CD4-positive, alpha-beta memory T cell (primary cell): ENCODE results near the gene ARHGDIB. TPM values are rescaled to one million over a fixed set of nuclear protein-coding genes. Genes with fewer than 3 reads are reported as not detected.
A peak's percentile ranks its signal among the peaks of the same experiment; 100 is the strongest.

Source experiments
- CTCF ChIA-PET: fragments of 350-600 bp; sonication (Branson Sonifier 250); formaldehyde crosslinking; loops from one replicate; lab custom pipeline; 2021; ENCODE audit warnings: inconsistent platforms; ENCODE audit not compliant: partially characterized antibody; lab: Charles Lee
- POLR2A ChIA-PET: fragments of 350-600 bp; sonication (Branson Sonifier 250); formaldehyde crosslinking; loops from one replicate; lab custom pipeline; 2021; ENCODE audit not compliant: partially characterized antibody; lab: Charles Lee
- DNase-seq, 5 donors: peaks; one replicate each; pipeline versions ENCODE4 v3.0.0 to v3.0.0-alpha.2; 2020 to 2022; ENCODE audit warnings: mixed read lengths in 1 of 5
- H3K27ac ChIP-seq: one replicate; pipeline ENCODE4 v1.7.0; 2013; ENCODE audit warnings: low read depth, low read length
- H3K27me3 ChIP-seq: 2 replicates; pipeline ENCODE4 v1.7.0; 2013; ENCODE audit warnings: mild to moderate bottlenecking, low read length, moderate library complexity; ENCODE audit not compliant: insufficient read depth
- H3K36me3 ChIP-seq: 2 replicates; pipeline ENCODE4 v1.7.0; 2013; ENCODE audit warnings: mild to moderate bottlenecking, low read length, moderate library complexity; ENCODE audit not compliant: insufficient read depth
- H3K4me1 ChIP-seq: 2 replicates; pipeline ENCODE4 v1.7.0; 2013; ENCODE audit warnings: mild to moderate bottlenecking, low read length, moderate library complexity; ENCODE audit not compliant: insufficient read depth
- H3K4me3 ChIP-seq, 2 donors: one replicate each; pipeline ENCODE4 v1.7.0; 2013; ENCODE audit warnings: low read length in 2 of 2, mild to moderate bottlenecking in 1 of 2
- H3K9me3 ChIP-seq, 2 donors: one replicate each; pipeline ENCODE4 v1.7.0; 2013; ENCODE audit warnings: low read length in 2 of 2, control low read depth in 1 of 2; ENCODE audit not compliant: control insufficient read depth in 1 of 2
- H3K27ac Mint-ChIP-seq, 7 donors: one replicate each; pipeline ENCODE4 v1.8.0; 2020 to 2021; ENCODE audit warnings: mixed read lengths in 7 of 7, mild to moderate bottlenecking in 6 of 7, inconsistent platforms in 3 of 7, moderate library complexity in 3 of 7
- H3K27me3 Mint-ChIP-seq, 2 donors: one replicate each; pipeline ENCODE4 v1.8.0; 2020 to 2021; ENCODE audit warnings: mixed read lengths in 2 of 2
- H3K36me3 Mint-ChIP-seq, 2 donors: one replicate each; pipeline ENCODE4 v1.8.0; 2020 to 2021; ENCODE audit warnings: mixed read lengths in 2 of 2, inconsistent platforms in 1 of 2, mild to moderate bottlenecking in 1 of 2
- H3K4me1 Mint-ChIP-seq, 4 donors: one replicate each; pipeline ENCODE4 v1.8.0; 2020 to 2021; ENCODE audit warnings: mixed read lengths in 4 of 4, mild to moderate bottlenecking in 1 of 4
- H3K4me3 Mint-ChIP-seq, 8 donors: one replicate each; pipeline ENCODE4 v1.8.0; 2020 to 2021; ENCODE audit warnings: mixed read lengths in 8 of 8, mild to moderate bottlenecking in 7 of 8, moderate library complexity in 6 of 8, inconsistent platforms in 3 of 8
- H3K9me3 Mint-ChIP-seq, 8 donors: one replicate each; pipeline ENCODE4 v1.8.0; 2020 to 2021; ENCODE audit warnings: mixed read lengths in 8 of 8, mild to moderate bottlenecking in 5 of 8, inconsistent platforms in 3 of 8, moderate library complexity in 1 of 8
- intact Hi-C: fragments of 100-400 bp; cut with micrococcal nuclease; formaldehyde crosslinking; loops from one replicate; pipeline ENCODE4 v1.15.1; 2023
- polyA plus RNA-seq, 2 donors: library from polyadenylated mRNA; unstranded; fragments of 300-500 nt; fragmentation: Illumina TruSeq; gene quantifications; one replicate each; pipeline ENCODE4 v1.2.3, GENCODE V29; 2021
- total RNA-seq, 2 experiments: library from RNA; stranded (reverse); gene quantifications; one replicate each; pipeline ENCODE4 v1.2.3, GENCODE V29; 2021

ARHGDIB gene
- total and polyA plus RNA-seq, 4 experiments from 2014 or later, result 717 to 4,406 (median 1,865) TPM

DNA sequence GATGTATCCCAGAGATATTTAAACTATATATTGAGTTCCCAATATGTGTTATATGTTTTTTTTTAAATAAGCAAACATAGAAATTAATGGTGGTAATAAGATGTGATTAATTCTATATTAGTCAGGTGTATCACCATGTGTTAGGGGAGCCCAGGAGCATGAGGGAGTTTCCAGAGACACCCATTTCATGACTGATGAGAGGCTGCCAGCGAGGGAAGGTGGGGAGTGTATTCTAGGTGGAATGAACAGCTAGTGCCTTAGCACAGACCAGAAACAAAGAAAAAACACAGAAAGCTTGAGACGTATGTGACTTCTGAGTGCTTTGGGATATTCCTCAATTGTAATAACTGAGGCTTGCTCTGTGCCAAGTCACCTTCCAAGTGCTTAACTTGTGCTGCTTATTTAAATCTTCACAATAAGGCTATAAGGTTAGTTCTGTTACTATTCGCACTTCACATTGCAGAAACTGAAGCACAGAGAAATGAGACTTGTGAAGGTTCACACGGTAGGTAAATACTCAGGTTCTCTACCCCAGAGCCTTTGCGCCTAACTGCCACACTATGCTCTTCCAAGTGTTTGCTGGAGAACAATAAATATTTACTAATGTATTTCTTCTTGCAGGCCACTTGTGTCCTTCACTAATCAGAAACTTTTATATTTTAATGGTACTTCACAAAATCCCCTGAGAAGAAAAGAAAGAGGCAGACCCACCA lies 57.9 kb downstream of the ARHGDIB start:
- peaks cover 6% of the 10 kb centered on the region for H3K4me1 ChIP-seq
- peaks cover 12 to 19% (median 13%) of the 10 kb centered on the region in 4 donors for H3K4me1 Mint-ChIP-seq
- H3K9me3 ChIP-seq, result no peaks in the 10 kb centered on the region
- H3K4me3 Mint-ChIP-seq, result no peak overlapping the region
- H3K4me3 ChIP-seq, result no peak overlapping the region
- no peak overlapping the region for H3K27ac ChIP-seq
- intact Hi-C loops, result no loop called here
- peaks cover 0 to 2% (median 0%) of the 10 kb centered on the region in 8 donors for H3K9me3 Mint-ChIP-seq
- ChIA-PET POLR2A (interaction anchor here (1.1 kb wide), 1 partner anchor 86 kb away, joined by 5 read pairs; no protein-coding TSS in a partner anchor), CTCF (interaction anchor here (0.9 to 1.7 kb wide), 3 partner anchors 8 to 92 kb away, joined by 3 to 4 read pairs (median 3); no protein-coding TSS in a partner anchor)
- H3K36me3 ChIP-seq, result no peaks in the 10 kb centered on the region
- peak overlapping the region in 1 of 7 donors; percentile 54 for H3K27ac Mint-ChIP-seq
- no peaks in the 10 kb centered on the region for H3K27me3 Mint-ChIP-seq
- no peaks in the 10 kb centered on the region for H3K27me3 ChIP-seq
- H3K36me3 Mint-ChIP-seq, result peaks cover 15 to 17% of the 10 kb centered on the region in 2 donors
- DNase-seq, result no peak

DNA sequence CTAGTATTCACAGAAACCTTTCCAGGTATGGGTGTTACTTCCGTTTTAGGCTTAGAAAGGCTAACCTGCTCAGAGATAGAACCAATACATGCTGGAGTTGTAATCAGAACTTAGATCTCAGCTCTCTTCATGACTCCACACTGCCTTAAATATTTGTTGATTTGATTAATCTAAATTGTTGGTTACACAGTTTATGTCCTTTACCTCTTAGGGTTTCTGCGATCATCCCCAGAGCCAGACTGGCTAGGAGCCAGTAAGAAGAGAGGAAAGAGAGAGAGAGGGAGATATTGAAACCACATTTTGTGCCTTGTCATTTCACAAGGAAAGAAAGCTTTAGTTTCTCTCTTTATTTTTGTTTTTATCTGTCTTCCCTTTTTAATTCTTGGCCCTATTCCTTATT lies 58.9 kb downstream of the ARHGDIB start:
- no peaks in the 10 kb centered on the region for H3K36me3 ChIP-seq
- H3K9me3 ChIP-seq, result no peaks in the 10 kb centered on the region
- Mint-ChIP-seq H3K9me3 (no peaks in the 10 kb centered on the region), H3K36me3 (peaks cover 4 to 6% of the 10 kb centered on the region in 2 donors), H3K27me3 (no peaks in the 10 kb centered on the region), H3K27ac (peak overlapping the region in 3 of 7 donors; percentile 0 to 57 (median 4)), H3K4me1 (peaks cover 10 to 19% (median 11%) of the 10 kb centered on the region in 4 donors), H3K4me3 (peak overlapping the region in 1 of 8 donors; percentile 17)
- no peaks in the 10 kb centered on the region for H3K27me3 ChIP-seq
- intact Hi-C loops, result no loop called here
- peaks cover 6% of the 10 kb centered on the region for H3K4me1 ChIP-seq
- H3K4me3 ChIP-seq, result no peak overlapping the region
- DNase-seq, result no peak
- ChIA-PET CTCF (interaction anchor here (1.7 kb wide), 1 partner anchor 10 kb away, joined by 4 read pairs; no protein-coding TSS in a partner anchor), POLR2A (interaction anchor here (1.1 kb wide), 1 partner anchor 87 kb away, joined by 5 read pairs; no protein-coding TSS in a partner anchor)
- H3K27ac ChIP-seq, result no peak overlapping the region

DNA sequence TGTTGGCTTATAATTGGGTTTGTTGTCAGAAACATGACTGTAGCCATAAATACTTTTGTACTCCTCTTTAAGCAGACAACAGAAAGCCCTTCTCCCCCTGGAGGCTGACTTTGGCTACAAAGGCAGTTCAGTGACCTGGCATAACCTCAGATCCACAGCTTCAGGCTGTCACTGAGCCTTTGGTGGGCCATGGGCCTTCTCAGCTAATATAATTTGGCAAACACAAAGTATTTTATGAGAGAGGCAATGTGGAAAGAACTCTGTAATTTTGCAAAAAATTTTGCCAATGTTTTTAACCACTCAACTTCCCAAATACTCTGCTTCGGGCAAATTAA lies 60.2 kb downstream of the ARHGDIB start:
- no peak overlapping the region for H3K27ac Mint-ChIP-seq
- Histone ChIP-seq H3K27ac (no peak overlapping the region), H3K4me1 (peaks cover 6% of the 10 kb centered on the region), H3K36me3 (no peaks in the 10 kb centered on the region), H3K4me3 (no peak overlapping the region), H3K9me3 (no peaks in the 10 kb centered on the region), H3K27me3 (no peaks in the 10 kb centered on the region)
- ChIA-PET POLR2A (no interaction called here), CTCF (interaction anchor here (0.9 kb wide), 1 partner anchor 320 kb away, joined by 3 read pairs; the partner anchor contains the start of gene RERG)
- no peaks in the 10 kb centered on the region for H3K9me3 Mint-ChIP-seq
- intact Hi-C loops, result no loop called here
- no peaks in the 10 kb centered on the region for H3K27me3 Mint-ChIP-seq
- peaks cover 2 to 5% of the 10 kb centered on the region in 2 donors for H3K36me3 Mint-ChIP-seq
- no peak overlapping the region for H3K4me3 Mint-ChIP-seq
- DNase-seq, result no peak
- H3K4me1 Mint-ChIP-seq, result peaks cover 10 to 19% (median 11%) of the 10 kb centered on the region in 4 donors

DNA sequence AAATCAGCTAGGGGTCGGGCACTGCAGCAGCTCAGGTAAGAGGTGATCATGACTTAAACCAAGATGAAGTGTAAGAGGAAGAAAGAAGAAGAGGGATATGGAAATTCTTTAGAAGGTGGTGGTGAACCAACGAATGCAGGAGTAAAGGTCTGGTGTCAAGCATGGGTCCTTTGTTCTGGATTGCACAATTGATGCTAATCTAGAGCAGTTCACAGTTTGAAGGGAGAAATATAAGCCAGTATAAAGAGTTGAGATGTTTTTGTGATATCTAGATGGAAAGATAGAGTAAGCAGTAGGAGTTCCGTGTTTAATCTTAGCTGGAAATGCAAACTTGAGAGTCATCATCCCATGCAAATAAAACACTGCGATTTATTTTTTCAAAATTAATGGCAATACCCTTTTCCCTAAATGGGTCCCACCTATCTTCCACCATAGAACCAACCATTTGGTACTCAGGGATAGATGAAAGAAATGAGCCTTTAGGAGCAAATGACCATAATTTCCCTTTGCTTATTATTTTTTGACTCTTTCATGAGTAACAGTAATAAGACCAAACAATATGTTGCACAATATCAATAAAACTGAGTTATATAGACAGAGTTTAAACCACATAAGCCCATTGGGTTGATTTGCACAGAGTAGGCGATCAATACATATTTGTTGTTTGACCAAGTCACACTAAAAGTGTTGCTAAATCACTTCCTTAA lies 60.7 kb downstream of the ARHGDIB start:
- H3K36me3 ChIP-seq, result no peaks in the 10 kb centered on the region
- ChIA-PET CTCF (interaction anchor here (0.9 kb wide), 1 partner anchor 321 kb away, joined by 3 read pairs; the partner anchor contains the start of gene RERG), POLR2A (no interaction called here)
- H3K27me3 ChIP-seq, result no peaks in the 10 kb centered on the region
- Mint-ChIP-seq H3K4me3 (no peak overlapping the region), H3K27ac (peak overlapping the region in 2 of 7 donors; percentile 39 to 52), H3K36me3 (peaks cover 2 to 5% of the 10 kb centered on the region in 2 donors), H3K4me1 (peaks cover 8 to 19% (median 11%) of the 10 kb centered on the region in 4 donors), H3K27me3 (no peaks in the 10 kb centered on the region), H3K9me3 (no peaks in the 10 kb centered on the region)
- intact Hi-C loops, result no loop called here
- H3K9me3 ChIP-seq, result no peaks in the 10 kb centered on the region
- no peak for DNase-seq
- no peak overlapping the region for H3K4me3 ChIP-seq
- H3K27ac ChIP-seq, result no peak overlapping the region
- peaks cover 6% of the 10 kb centered on the region for H3K4me1 ChIP-seq

DNA sequence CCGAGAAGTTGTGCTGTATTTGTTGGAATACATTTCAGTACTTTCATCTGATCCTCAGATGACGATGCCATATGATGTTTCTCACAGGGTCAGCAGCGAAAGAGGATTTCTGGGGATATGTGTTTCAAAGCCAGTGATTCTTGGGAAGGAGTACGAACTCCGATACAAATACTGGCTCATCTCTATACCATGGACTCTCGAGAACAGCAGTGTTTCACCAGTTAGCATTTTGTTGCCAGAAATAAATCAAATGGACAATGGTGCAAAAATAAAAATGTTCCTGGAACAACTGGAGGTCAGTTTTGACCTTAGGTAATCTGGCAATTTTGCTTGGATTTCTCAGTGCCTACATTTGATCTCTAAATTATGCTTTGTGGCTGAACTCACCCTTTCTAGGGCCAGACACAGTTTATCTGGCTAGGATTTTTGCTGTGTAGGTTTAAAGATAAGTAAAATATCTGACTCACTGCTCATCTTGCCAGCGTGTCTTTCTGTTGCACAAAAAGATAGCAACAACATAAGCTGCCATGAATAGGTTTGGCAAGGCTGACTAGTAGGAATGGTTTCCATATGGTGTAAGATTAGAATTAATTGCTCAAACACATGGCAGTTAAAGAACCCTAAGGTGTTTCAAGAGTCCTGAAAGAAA lies 64.8 kb downstream of the ARHGDIB start:
- Histone ChIP-seq H3K36me3 (no peaks in the 10 kb centered on the region), H3K27me3 (no peaks in the 10 kb centered on the region), H3K4me3 (no peak overlapping the region), H3K27ac (no peak overlapping the region), H3K4me1 (no peaks in the 10 kb centered on the region), H3K9me3 (no peaks in the 10 kb centered on the region)
- no peak for DNase-seq
- H3K27ac Mint-ChIP-seq, result no peak overlapping the region
- H3K36me3 Mint-ChIP-seq, result no peaks in the 10 kb centered on the region
- intact Hi-C loops, result no loop called here
- CTCF ChIA-PET, result interaction anchor here (0.6 to 1.2 kb wide), 3 partner anchors 45 to 118 kb away, joined by 3 to 6 read pairs (median 3); no protein-coding TSS in a partner anchor
- POLR2A ChIA-PET, result interaction anchor here (1.2 kb wide), 1 partner anchor 12 kb away, joined by 3 read pairs; no protein-coding TSS in a partner anchor
- no peaks in the 10 kb centered on the region for H3K4me1 Mint-ChIP-seq
- H3K9me3 Mint-ChIP-seq, result no peaks in the 10 kb centered on the region
- no peak overlapping the region for H3K4me3 Mint-ChIP-seq
- H3K27me3 Mint-ChIP-seq, result no peaks in the 10 kb centered on the region

DNA sequence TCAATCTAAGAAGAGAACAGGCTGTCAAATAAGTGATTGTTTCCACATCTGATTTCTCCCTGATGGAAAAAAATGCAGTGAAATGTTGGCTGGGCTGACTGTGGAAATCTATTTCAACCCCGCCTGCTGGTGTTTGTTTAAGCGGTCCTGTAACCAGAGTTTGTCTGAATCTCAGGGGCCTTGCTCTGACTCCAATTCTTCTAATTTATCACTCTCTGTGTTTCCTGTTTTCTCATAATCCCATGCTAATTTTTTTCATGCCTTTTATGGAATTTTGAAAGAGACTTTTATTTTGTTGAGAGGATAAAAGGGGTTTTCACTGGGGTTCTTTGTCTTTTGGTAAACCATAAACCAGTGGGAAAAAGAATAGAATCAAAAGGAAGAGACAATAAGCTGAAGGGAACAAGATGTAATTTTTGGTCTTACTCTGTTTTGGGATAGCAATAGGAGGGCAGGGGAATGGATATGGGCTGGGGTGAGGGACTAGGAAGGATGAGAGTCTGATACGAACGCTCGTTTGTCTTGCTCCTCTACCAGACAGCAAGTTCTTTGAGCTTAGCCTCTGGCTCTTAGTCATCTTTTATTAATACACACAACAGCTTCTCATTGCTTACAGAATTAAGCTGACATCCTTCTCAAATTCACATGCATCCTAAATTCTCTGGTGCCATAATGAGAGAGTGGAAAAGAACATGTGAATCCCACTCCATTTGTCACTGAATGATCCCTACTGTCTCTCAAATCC lies 67.7 kb downstream of the ARHGDIB start:
- H3K4me3 Mint-ChIP-seq, result no peak overlapping the region
- no peaks in the 10 kb centered on the region for H3K27me3 ChIP-seq
- H3K4me1 ChIP-seq, result no peaks in the 10 kb centered on the region
- no peak for DNase-seq
- H3K9me3 ChIP-seq, result no peaks in the 10 kb centered on the region
- no peak overlapping the region for H3K27ac ChIP-seq
- H3K4me3 ChIP-seq, result no peak overlapping the region
- H3K27ac Mint-ChIP-seq, result no peak overlapping the region
- no peaks in the 10 kb centered on the region for H3K36me3 ChIP-seq
- CTCF ChIA-PET, result interaction anchor here (1.2 to 1.9 kb wide), 2 partner anchors 15 to 45 kb away, joined by 4 to 5 read pairs; no protein-coding TSS in a partner anchor
- intact Hi-C loops, result no loop called here
- no peaks in the 10 kb centered on the region for H3K27me3 Mint-ChIP-seq
- no peaks in the 10 kb centered on the region for H3K9me3 Mint-ChIP-seq
- no peaks in the 10 kb centered on the region for H3K36me3 Mint-ChIP-seq
- no peaks in the 10 kb centered on the region for H3K4me1 Mint-ChIP-seq
- POLR2A ChIA-PET, result interaction anchor here (1.5 kb wide), 1 partner anchor 9 kb away, joined by 6 read pairs; no protein-coding TSS in a partner anchor
